HL-60/S4 treated with retinoic acid at 250 ng/mL for 4 days and 3 days (cell line): Measurements from ENCODE around the gene PTEN.

ENCODE experiments used
- in situ Hi-C: fragments of 300-500 bp; cut with MboI; formaldehyde crosslinking; loops from 2 replicates; pipeline ENCODE4 v1.7.0; 2022; ENCODE audit warnings: low sequenced_read_pairs

Gene PTEN

DNA sequence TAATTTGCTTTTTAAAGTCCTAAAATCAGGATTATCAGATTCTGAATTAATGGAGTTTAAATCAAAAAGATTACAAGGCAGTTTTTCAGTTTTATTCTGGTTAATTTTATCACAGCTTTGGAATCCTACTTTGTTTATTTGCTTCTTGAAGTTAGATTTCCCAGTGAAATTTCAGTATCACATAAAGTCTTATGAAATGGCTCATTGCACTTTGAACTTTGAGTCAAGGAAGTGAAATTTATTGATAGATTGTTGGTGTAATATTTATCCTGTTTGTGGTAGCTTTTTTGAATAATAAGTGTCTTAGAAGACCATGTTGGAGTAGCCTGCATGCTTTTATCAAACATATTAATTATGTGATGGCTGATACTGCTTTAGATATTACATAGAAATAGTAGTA is 92.6 kb downstream of the PTEN start:
- in situ Hi-C loops, result no loop called here

DNA sequence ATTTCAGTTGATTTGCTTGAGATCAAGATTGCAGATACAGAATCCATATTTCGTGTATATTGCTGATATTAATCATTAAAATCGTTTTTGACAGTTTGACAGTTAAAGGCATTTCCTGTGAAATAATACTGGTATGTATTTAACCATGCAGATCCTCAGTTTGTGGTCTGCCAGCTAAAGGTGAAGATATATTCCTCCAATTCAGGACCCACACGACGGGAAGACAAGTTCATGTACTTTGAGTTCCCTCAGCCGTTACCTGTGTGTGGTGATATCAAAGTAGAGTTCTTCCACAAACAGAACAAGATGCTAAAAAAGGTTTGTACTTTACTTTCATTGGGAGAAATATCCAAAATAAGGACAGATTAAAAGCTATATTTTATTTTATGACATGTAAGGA is 94.3 kb downstream of the PTEN start:
- in situ Hi-C loops, result no loop called here

- in situ Hi-C loops, result no loop called here
These were observed 96.8 kb downstream of the PTEN start for GRCh38 chr10:87960230-87960629.

GRCh38 chr10:87961314-87961713 is 97.9 kb downstream of the PTEN start:
- in situ Hi-C loops, result no loop called here

DNA sequence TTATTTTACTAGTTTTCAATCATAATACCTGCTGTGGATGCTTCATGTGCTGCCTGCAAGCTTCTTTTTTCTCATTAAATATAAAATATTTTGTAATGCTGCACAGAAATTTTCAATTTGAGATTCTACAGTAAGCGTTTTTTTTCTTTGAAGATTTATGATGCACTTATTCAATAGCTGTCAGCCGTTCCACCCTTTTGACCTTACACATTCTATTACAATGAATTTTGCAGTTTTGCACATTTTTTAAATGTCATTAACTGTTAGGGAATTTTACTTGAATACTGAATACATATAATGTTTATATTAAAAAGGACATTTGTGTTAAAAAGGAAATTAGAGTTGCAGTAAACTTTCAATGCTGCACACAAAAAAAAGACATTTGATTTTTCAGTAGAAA is 103.0 kb downstream of the PTEN start:
- in situ Hi-C loops, result no loop called here

DNA sequence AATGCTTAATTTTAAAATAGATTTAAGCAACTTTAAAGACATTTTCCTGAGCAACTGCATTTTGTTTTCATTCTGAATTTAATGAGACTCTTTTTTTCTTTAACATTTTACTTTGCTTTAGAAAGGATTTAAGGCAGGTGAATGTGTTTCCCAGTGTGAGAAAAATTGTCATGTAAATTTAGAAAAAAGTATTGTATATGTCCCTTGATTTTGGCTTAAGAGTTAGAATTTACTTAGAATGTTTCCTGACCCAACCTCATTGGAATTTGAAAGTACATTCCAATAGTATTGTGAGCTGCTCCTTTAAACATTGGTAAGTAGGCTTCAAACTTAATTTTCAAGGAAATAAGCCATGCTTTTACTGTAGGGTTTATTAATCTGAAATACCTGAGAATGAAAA is 110.2 kb downstream of the PTEN start:
- in situ Hi-C loops, result no loop called here

- in situ Hi-C loops, result no loop called here
These were observed 110.7 kb downstream of the PTEN start for GRCh38 chr10:87974130-87974529.

- in situ Hi-C loops, result no loop called here
These were observed 111.3 kb downstream of the PTEN start for GRCh38 chr10:87974769-87975168.

GRCh38 chr10:87976101-87976743 is 112.8 kb downstream of the PTEN start:
- in situ Hi-C loops, result no loop called here

GRCh38 chr10:87978166-87978565 is 114.7 kb downstream of the PTEN start:
- in situ Hi-C loops, result no loop called here

GRCh38 chr10:87979847-87980246 is 116.4 kb downstream of the PTEN start:
- in situ Hi-C loops, result no loop called here

- in situ Hi-C loops, result no loop called here
These were observed 120.3 kb downstream of the PTEN start for GRCh38 chr10:87983716-87984115.

GRCh38 chr10:87987206-87987605 is 123.8 kb downstream of the PTEN start:
- in situ Hi-C loops, result no loop called here

- in situ Hi-C loops, result no loop called here
These were observed 128.5 kb downstream of the PTEN start for GRCh38 chr10:87991946-87992345.

DNA sequence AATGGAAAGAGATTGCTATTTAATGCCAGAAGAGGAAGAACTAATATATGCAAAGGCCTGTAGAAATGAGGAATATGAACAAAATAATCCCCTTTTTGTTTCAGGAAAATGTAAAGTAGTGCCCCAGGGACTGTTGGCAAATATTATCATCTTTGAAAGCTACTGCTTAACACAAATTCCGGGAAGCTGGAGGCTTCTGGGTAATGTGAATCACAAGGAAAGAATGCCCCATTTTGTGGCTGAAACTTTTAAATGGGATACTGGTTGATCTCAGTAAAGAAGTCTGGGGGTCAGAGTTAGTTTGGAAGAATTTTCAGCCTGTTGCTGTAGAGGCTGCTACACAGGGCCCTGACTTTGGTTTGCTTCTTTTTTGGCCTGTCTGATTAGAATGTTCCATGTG is 141.0 kb downstream of the PTEN start:
- in situ Hi-C loops, result no loop called here

- in situ Hi-C loops, result no loop called here
These were observed 142.8 kb downstream of the PTEN start for GRCh38 chr10:88006261-88006660.

GRCh38 chr10:88008866-88009470 is 145.5 kb downstream of the PTEN start:
- in situ Hi-C loops, result no loop called here

GRCh38 chr10:88012641-88013040 is 149.2 kb downstream of the PTEN start:
- in situ Hi-C loops, result no loop called here

DNA sequence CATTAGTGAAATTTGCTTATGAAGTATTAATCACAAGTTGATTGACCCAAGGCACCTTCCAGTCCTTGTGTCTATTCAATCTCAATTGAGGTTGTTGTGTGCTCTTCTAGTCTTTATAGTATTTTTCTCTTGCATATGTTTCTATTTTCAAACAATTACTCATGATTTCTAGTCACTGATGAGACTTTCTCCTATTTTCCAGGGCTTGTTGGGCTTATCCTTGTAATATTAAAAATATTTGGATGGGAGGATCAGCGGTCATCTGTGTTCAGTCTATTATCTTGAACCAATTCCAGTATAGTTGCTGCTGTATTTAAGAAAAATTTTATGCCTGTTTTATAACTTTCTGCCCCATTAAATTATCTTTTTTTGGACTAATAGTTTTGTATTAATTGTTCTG is 154.4 kb downstream of the PTEN start:
- in situ Hi-C loops, result no loop called here

DNA sequence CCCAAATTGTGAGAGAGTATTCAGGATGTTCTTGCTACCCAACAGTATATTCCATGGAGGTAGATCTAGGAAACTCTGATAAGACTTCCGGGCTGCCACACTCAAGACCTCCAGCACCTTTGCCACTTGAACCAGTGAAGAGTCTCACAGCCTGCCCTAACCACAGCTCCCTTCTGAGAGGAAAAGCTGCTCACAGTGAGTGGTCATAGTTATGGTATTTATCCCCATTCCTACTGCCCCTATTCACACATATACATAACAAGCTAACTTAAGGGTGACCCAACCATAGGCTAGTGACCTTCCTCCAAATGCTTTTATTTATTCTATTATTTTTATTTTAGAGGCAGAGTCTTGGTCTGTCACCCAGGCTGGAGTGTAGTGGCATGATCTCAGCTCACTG is 156.3 kb downstream of the PTEN start:
- in situ Hi-C loops, result no loop called here
